Measurements from ENCODE around the gene PRIM1. TPM values are rescaled to one million over a fixed set of nuclear protein-coding genes. Genes with fewer than 3 reads are reported as not detected.
"Not testable (repeated sequence)": the region's sequence is repeated elsewhere in the genome, so short reads cannot be mapped to it uniquely, and the experiment has no call there.

Gene PRIM1
- 17.7 TPM for total RNA-seq

GRCh38 chr12:56751712-56752598 lies at the start of gene PRIM1:
TSS of gene PRIM1 (minus strand) at chr12:56752323. CDS start at chr12:56752298, 25 bp downstream.
- peak; percentile 92 for DNase-seq

GRCh38 chr12:56800221-56800620 lies 48.1 kb upstream of the PRIM1 start:
- DNase-seq: no peak

DNA sequence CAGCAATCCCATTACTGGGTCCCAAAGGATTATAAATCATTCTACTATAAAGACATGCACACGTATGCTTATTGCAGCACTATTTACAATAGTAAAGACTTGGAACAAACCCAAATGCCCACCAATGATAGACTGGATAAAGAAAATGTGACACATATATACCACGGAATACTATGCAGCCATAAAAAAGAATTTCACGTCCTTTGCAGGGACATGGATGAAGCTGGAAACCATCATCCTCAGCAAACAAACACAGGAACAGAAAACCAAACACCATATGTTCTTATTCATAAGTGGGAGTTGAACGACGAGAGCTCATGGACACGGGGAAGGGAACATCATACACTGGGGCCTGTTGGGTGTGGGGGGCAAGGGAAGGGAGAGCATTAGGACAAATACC lies 47.2 kb upstream of the PRIM1 start:
- not testable (repeated sequence) for DNase-seq

GRCh38 chr12:56795791-56796190 lies 43.7 kb upstream of the PRIM1 start:
- not testable (repeated sequence) for DNase-seq

DNA sequence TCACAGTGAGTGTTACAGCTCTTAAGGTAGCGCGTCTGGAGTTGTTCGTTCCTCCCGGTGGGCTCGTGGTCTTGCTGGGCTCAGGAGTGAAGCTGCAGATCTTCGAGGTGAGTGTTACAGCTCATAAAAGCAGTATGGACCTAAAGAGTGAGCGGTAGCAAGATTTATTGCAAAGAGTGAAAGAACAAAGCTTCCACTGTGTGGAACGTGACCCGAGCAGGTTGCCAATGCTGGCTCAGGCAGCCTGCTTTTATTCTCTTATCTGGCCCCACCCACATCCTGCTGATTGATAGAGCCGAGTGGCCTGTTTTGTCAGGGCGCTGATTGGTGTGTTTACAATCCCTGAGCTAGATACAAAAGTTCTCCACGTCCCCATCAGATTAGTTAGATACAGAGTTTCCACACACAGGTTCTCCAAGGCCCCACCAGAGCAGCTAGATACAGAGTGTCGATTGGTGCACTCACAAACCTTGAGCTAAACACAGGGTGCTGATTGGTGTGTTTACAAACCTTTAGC lies 43.0 kb upstream of the PRIM1 start:
- not testable (repeated sequence) for DNase-seq

GRCh38 chr12:56793124-56793523 lies 41.0 kb upstream of the PRIM1 start:
- DNase-seq: not testable (repeated sequence)

DNA sequence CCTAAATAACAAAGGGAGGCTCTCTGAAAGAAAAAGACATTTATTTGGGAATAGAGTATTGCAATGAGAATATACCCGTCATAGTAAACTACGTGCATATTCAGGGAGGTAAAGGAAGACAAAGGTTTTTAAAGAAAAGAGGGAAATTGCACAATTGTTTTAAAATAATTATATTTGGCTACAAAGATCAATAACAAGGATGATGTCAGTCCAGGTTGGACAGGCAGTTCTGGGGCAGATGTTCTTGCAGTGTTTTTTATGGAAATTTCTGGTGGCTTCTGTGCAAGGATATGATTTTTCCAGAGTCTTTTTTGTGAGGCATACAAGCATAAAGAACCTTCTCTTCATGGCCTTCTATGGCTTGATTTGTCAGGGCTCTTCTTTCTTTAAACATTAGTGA lies 40.6 kb upstream of the PRIM1 start:
- no peak for DNase-seq

DNA sequence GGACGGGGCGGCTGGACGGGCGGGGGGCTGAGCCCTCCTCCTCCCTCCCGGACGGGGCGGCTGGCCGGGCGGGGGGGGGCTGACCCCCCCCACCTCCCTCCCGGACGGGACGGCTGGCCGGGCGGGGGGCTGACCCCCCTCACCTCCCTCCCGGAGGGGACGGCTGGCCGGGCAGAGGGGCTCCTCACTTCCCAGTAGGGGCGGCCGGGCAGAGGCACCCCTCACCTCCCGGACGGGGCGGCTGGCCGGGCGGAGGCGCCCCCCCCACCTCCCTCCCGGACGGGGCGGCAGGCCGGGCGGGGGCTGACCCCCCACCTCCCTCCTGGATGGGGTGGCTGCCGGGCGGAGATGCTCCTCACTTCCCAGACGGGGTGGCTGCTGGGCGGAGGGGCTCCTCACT lies 37.3 kb upstream of the PRIM1 start:
- DNase-seq: not testable (repeated sequence)

DNA sequence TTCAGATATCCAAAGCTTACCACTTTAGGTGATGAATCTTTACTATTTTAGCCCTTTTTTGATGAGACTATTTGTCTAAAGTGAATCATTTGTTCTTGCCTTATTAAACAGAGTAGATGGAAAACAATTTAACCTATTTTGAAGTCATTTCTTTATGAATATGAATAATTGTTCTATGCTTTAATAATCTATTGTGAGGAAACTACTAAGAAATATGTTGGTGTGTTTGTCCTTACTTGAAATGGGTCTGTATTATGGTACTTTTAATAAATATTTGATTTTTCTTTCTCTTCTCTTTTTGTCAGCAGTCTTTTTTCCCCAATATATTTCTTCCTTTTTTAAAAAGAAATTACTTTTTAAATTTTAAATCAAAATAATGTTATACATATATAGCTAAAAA lies 35.4 kb upstream of the PRIM1 start:
- no peak for DNase-seq

DNA sequence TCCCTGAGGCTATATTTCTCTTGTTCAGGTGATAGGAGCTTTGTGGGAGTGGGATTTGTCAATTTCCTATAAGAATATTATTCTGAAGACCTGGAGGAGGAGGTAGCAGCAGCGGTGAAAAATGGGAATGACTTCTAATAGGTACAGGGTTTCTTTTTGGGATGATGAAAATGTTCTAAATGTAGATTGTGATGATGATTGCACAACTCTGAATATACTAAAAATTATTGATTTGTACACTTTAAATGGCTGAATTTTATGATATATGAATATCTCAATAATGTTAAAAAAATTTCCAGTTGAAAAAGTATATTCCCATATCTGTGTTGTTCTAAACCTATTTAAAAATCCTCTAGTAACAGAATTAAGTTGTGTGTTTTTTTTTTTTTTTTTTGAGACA lies 33.8 kb upstream of the PRIM1 start:
- DNase-seq: no peak

- no peak for DNase-seq
These were observed 33.2 kb upstream of the PRIM1 start for GRCh38 chr12:56785141-56785865.

DNA sequence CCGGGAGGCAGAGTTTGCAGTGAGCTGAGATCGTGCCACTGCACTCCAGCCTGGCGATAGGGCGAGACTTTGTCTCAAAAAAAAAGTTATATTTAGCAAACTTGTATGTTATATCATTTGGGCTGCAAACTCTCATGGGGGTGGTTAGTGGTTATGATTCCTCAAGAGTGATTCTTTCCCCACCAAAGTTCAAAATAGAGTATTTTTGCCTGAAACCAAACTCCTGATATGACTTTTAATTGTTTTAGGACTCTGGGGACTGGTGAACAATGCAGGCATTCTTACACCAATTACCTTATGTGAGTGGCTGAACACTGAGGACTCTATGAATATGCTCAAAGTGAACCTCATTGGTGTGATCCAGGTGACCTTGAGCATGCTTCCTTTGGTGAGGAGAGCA lies 29.6 kb upstream of the PRIM1 start:
- DNase-seq: no peak

- DNase-seq: no peak
These were observed 26.6 kb upstream of the PRIM1 start for GRCh38 chr12:56778756-56779155.

- no peak for DNase-seq
These were observed 24.5 kb upstream of the PRIM1 start for GRCh38 chr12:56776654-56777053.

- DNase-seq: no peak
These were observed 23.5 kb upstream of the PRIM1 start for GRCh38 chr12:56775638-56776037.

DNA sequence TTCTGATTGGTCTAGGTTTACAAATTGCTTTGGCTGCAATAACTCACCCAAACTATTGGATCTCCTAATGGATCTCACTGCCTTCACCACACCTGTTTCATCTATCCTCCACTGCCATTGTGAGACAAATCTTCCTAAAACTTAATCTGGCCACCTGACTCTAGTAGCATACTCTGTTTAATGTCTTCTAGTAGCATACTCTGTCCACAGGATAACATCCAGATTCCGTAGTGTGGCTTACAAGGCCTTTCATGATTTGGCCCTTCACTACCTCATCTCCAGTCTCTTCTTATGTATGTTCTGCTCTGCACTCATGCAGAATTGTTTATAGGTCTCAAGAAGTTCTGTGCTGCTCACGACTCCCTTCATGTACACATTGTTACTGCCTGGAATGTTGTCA lies 21.0 kb upstream of the PRIM1 start:
- no peak for DNase-seq

GRCh38 chr12:56772625-56773024 lies 20.5 kb upstream of the PRIM1 start:
- DNase-seq: no peak

- no peak for DNase-seq
These were observed 17.7 kb upstream of the PRIM1 start for GRCh38 chr12:56769868-56770267.

- DNase-seq: no peak
These were observed 16.3 kb upstream of the PRIM1 start for GRCh38 chr12:56768424-56768823.

GRCh38 chr12:56766535-56766934 lies 14.4 kb upstream of the PRIM1 start:
- no peak for DNase-seq

DNA sequence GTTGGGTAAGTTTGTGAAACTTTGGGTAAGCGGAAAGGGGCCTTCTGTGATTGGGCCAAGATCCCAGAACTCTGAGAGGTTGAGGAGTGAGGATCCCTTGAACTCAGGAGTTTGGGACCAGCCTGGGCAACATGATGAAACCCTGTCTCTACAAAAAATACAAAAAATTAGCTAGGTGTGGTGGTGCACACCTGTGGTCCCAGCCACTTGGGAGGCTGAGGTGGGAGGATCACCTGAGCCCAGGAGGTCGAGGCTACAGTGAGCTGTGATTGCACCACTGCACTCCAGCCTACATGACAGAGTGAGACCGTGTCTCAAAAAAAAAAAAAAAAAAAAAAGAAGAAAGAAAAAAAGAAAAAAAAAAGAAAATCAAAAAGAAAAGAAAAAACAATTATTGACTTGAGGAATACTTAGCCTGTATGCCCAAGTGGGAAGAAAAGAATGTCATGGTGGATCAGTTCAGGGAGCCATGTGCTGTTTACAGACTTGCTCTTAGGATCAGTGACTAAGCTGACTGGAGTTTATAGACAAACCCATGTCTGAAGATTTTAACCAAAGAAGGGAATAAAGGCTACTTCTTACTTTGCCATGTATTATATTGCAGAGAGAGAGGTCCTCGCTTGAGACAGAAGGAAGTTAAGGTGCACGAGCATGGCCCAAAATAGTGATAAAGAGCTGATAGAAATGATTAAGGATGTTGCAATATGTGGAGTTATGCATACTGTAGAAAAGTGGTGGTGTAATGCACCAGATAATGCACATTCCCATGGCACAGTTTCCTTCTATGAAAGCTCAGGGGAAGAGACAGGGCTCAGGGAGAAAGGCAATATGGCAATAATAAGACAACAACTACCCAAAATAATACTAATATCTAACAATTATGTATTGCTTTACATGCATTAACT lies 11.9 kb upstream of the PRIM1 start:
- DNase-seq: no peak

GRCh38 chr12:56761812-56762211 lies 9.7 kb upstream of the PRIM1 start:
- DNase-seq: no peak
